K562 (cell line): ENCODE measurements around the gene DIPK1A. TPM values are rescaled to one million over a fixed set of nuclear protein-coding genes. Genes with fewer than 3 reads are reported as not detected.

Experiments used
- ATF7 ChIP-seq: fragments of 450-650 bp; IDR thresholded peaks from 2 replicates; pipeline ENCODE4 v1.7.1; 2014; ENCODE audit warnings: mild to moderate bottlenecking, moderate library complexity
- CREBBP ChIP-seq: IDR thresholded peaks from one replicate; pipeline ENCODE4 v1.6.1; 2012; ENCODE audit warnings: low read depth, mild to moderate bottlenecking, control low read depth, inconsistent platforms, low read length
- CTBP1 ChIP-seq: fragments of 450-650 bp; IDR thresholded peaks from 2 replicates; pipeline ENCODE4 v1.6.1; 2016; ENCODE audit warnings: borderline replicate concordance
- DDX20 ChIP-seq: fragments of 450-650 bp; IDR thresholded peaks from 2 replicates; pipeline ENCODE4 v1.6.1; 2016; ENCODE audit warnings: missing genetic modification characterization, low read depth, mild to moderate bottlenecking, missing compliant biosample characterization, moderate library complexity
- ELF4 ChIP-seq: fragments of 450-650 bp; formaldehyde crosslinking; IDR thresholded peaks from 2 replicates; pipeline ENCODE4 v1.4.0; 2022; ENCODE audit warnings: missing genetic modification characterization
- ELK1 ChIP-seq: sonication (generic); formaldehyde crosslinking; IDR thresholded peaks from 2 replicates; pipeline ENCODE4 v1.8.1; 2022; ENCODE audit warnings: missing genetic modification reagents
- FOXK1 ChIP-seq: sonication (generic); formaldehyde crosslinking; IDR thresholded peaks from 2 replicates; pipeline ENCODE4 v1.8.0; 2022; ENCODE audit warnings: missing genetic modification reagents, mild to moderate bottlenecking, borderline replicate concordance
- FOXP1 ChIP-seq: sonication (generic); formaldehyde crosslinking; IDR thresholded peaks from 2 replicates; pipeline ENCODE4 v1.8.0; 2022; ENCODE audit warnings: mild to moderate bottlenecking, missing genetic modification reagents
- ILF3 ChIP-seq: fragments of 450-650 bp; IDR thresholded peaks from 2 replicates; pipeline ENCODE4 v1.6.1; 2018; ENCODE audit warnings: antibody characterized with exemption, mild to moderate bottlenecking, moderate library complexity, borderline replicate concordance
- ILK ChIP-seq: fragments of 450-650 bp; IDR thresholded peaks from 2 replicates; pipeline ENCODE4 v1.6.1; 2016; ENCODE audit warnings: missing genetic modification characterization, low read depth, mild to moderate bottlenecking, missing compliant biosample characterization, moderate library complexity, borderline replicate concordance
- MTF1 ChIP-seq: fragments of 250-450 bp; sonication (Bioruptor Pico); IDR thresholded peaks from 2 replicates; pipeline ENCODE4 v1.9.0; 2021; ENCODE audit warnings: moderate library complexity, mild to moderate bottlenecking, inconsistent platforms, borderline replicate concordance
- NR1H2 ChIP-seq: sonication (generic); formaldehyde crosslinking; IDR thresholded peaks from 2 replicates; pipeline ENCODE4 v1.4.0; 2020; ENCODE audit warnings: mild to moderate bottlenecking, missing genetic modification reagents
- NR4A1 ChIP-seq, 2 experiments: fragments of 250-450 bp in 1 of 2; fragments of 450-650 bp in 1 of 2; sonication (Bioruptor Pico) in 1 of 2; IDR thresholded peaks; 2 replicates each; pipeline versions ENCODE4 v1.4.0 to v1.6.1; 2016 to 2020; ENCODE audit warnings: mild to moderate bottlenecking in 2 of 2, missing compliant biosample characterization in 1 of 2, missing genetic modification characterization in 1 of 2, moderate library complexity in 1 of 2
- PKNOX1 ChIP-seq: fragments of 450-650 bp; IDR thresholded peaks from 2 replicates; pipeline ENCODE4 v1.6.1; 2016
- PML ChIP-seq: IDR thresholded peaks from 2 replicates; pipeline ENCODE4 v1.6.1; 2012; ENCODE audit warnings: low read length, inconsistent platforms
- PREB ChIP-seq: sonication (generic); formaldehyde crosslinking; IDR thresholded peaks from 2 replicates; pipeline ENCODE4 v1.8.1; 2023; ENCODE audit warnings: mild to moderate bottlenecking, missing genetic modification reagents
- PURB ChIP-seq: sonication (generic); formaldehyde crosslinking; IDR thresholded peaks from 2 replicates; pipeline ENCODE4 v1.9.0; 2021; ENCODE audit warnings: low read depth, mild to moderate bottlenecking, missing genetic modification reagents
- SMARCA4 ChIP-seq: fragments of 450-650 bp; IDR thresholded peaks from 2 replicates; pipeline ENCODE4 v1.6.1; 2016
- SMARCE1 ChIP-seq: fragments of 450-650 bp; IDR thresholded peaks from 2 replicates; pipeline ENCODE4 v1.7.1; 2016; ENCODE audit warnings: mild to moderate bottlenecking
- TAF1 ChIP-seq: IDR thresholded peaks from 2 replicates; pipeline ENCODE4 v1.6.1; 2011; ENCODE audit warnings: mild to moderate bottlenecking, low read length, moderate library complexity; ENCODE audit not compliant: insufficient read depth, control insufficient read depth, severe bottlenecking; ENCODE audit errors: extremely low read depth
- TAF7 ChIP-seq: fragments of 450-650 bp; IDR thresholded peaks from 2 replicates; pipeline ENCODE4 v1.6.1; 2016; ENCODE audit warnings: missing genetic modification characterization, missing compliant biosample characterization
- TAF9B ChIP-seq: fragments of 450-650 bp; IDR thresholded peaks from 2 replicates; pipeline ENCODE4 v1.6.1; 2018; ENCODE audit warnings: mild to moderate bottlenecking; ENCODE audit not compliant: partially characterized antibody
- ZBTB9 ChIP-seq: fragments of 450-650 bp; formaldehyde crosslinking; IDR thresholded peaks from 2 replicates; pipeline ENCODE4 v1.4.0; 2020; ENCODE audit warnings: mild to moderate bottlenecking, moderate library complexity
- ZEB2 ChIP-seq: fragments of 450-650 bp; IDR thresholded peaks from 2 replicates; pipeline ENCODE4 v1.6.1; 2016
- ZNF589 ChIP-seq: fragments of 200-800 bp; sonication (Bioruptor generic); IDR thresholded peaks from 2 replicates; pipeline ENCODE4 v1.6.1; 2016; ENCODE audit warnings: low read depth, missing genetic modification characterization, missing compliant biosample characterization
- polyA plus RNA-seq, 8 experiments: library from polyadenylated mRNA; depleted of rRNA in 4 of 8; stranded (reverse) in 5 of 8; unstranded in 3 of 8; fragments of >200 nt; fragmentation: Nextera tagmentation in 2 of 8; fragmentation: Illumina TruSeq in 1 of 8; extraction: Ambion mirVana in 2 of 8; extraction: Trizol in 1 of 8; gene quantifications; 2 replicates each; pipeline versions ENCODE4 v1.2.1 to v1.2.3, GENCODE V29; 2011 to 2014; ENCODE audit warnings: inconsistent platforms in 1 of 8, missing spikeins in 1 of 8
- total RNA-seq, 7 experiments: library from RNA; depleted of rRNA in 6 of 7; stranded (reverse); fragments of >200 nt in 6 of 7; fragmentation: Illumina TruSeq in 2 of 7; extraction: Trizol in 2 of 7; gene quantifications; 2 replicates each; pipeline versions ENCODE4 v1.2.1 to v1.2.3, GENCODE V29; 2011 to 2021; ENCODE audit warnings: low replicate concordance in 1 of 7

Gene DIPK1A
- total and polyA plus RNA-seq, 9 of the 15 experiments (the other 6 are each of a cell fraction or from before 2014, with no cell fraction given) = 0.54 to 2.5 (median 1.3) TPM

GRCh38 chr1:92951141-92951582 is 10.1 kb downstream of the DIPK1A start (continued):
- TF ChIP-seq ZBTB9 (CRISPR knock-in tag) (no peak), SMARCE1 (peak; percentile 41; the same call in 1 of the 2 replicates), PREB (no peak), ATF7 (peak; percentile 23; the same call in 1 of the 2 replicates), NR1H2 (CRISPR knock-in tag) (no peak), PML (no peak), PKNOX1 (0 out of 2 replicates have a peak, but pooled peaks have one; percentile 22), ELK1 (no peak), TAF9B (no peak), CTBP1 (peak; percentile 68; the same call in 1 of the 2 replicates), DDX20 (tag) (no peak), ILK (tag) (no peak), TAF7 (tag) (no peak), NR4A1 (CRISPR knock-in tag; IDR thresholded peaks at IDR 0.05) (no peak), NR4A1 (tag; IDR thresholded peaks at IDR 0.05) (no peak), ZNF589 (no peak), ZEB2 (no peak), SMARCA4 (peak; percentile 57; the same call in 1 of the 2 replicates), FOXP1 (no peak), ILF3 (no peak), FOXK1 (no peak), CREBBP (no peak), PURB (CRISPR knock-in tag) (no peak), TAF1 (no peak), ELF4 (CRISPR knock-in tag) (no peak), MTF1 (CRISPR knock-in tag) (no peak)
